Colonic mucosa (tissue), 4 donors: ENCODE results near the gene GLIPR2. TPM values are rescaled to one million over a fixed set of nuclear protein-coding genes. Genes with fewer than 3 reads are reported as not detected.
"Not testable (repeated sequence)": the region's sequence is repeated elsewhere in the genome, so short reads cannot be mapped to it uniquely, and the experiment has no call there.

ENCODE experiments used
- DNase-seq: peaks from one replicate; pipeline ENCODE4 v3.0.0-alpha.2; 2020
- H3K27ac ChIP-seq: fragments of 200-600 bp; one replicate; pipeline ENCODE4 v1.8.0; 2021
- H3K27me3 ChIP-seq: fragments of 200-600 bp; one replicate; pipeline ENCODE4 v1.8.0; 2021
- H3K36me3 ChIP-seq: fragments of 200-600 bp; one replicate; pipeline ENCODE4 v1.8.0; 2021
- H3K4me1 ChIP-seq: fragments of 200-600 bp; one replicate; pipeline ENCODE4 v1.8.0; 2021; ENCODE audit warnings: mild to moderate bottlenecking
- H3K4me3 ChIP-seq: fragments of 200-600 bp; one replicate; pipeline ENCODE4 v1.8.0; 2021
- H3K9ac ChIP-seq, 2 donors: one replicate each; pipeline ENCODE4 v1.7.0; 2013; ENCODE audit warnings: control low read depth in 2 of 2, low read depth in 2 of 2, low read length in 2 of 2
- H3K9me3 ChIP-seq: fragments of 200-600 bp; one replicate; pipeline ENCODE4 v1.8.0; 2021
- CTCF ChIP-seq: fragments of 200-600 bp; IDR thresholded peaks from one replicate; pipeline ENCODE4 v1.8.0; 2022; ENCODE audit warnings: antibody characterized with exemption, mild to moderate bottlenecking
- intact Hi-C: fragments of 100-400 bp; cut with DNase I; formaldehyde crosslinking; loops from one replicate; pipeline ENCODE4 v1.14.1; 2022
- total RNA-seq, 2 donors: library from RNA; stranded (reverse); fragmentation: NEBNext Ultra II Directional in 1 of 2; extraction: Animal tissue kit (Norgen Biotek cat#: 25700) in 1 of 2; gene quantifications; one replicate each; pipeline ENCODE4 v1.2.1, GENCODE V29; 2021
- donor health status: healthy.
- donor health status: DM: no; HTN: no; CAD: no.
- donor health status: DM: no; HTN: no; CAD: no.

Gene GLIPR2
- total RNA-seq, 2 donors from 2014 or later, result 33.1 to 44.9 TPM

GRCh38 chr9:36174271-36174670 lies 37.7 kb downstream of the GLIPR2 start:
- H3K4me1 ChIP-seq, result no peaks in the 10 kb centered on the region
- no peak overlapping the region for H3K27ac ChIP-seq
- DNase-seq, result no peak
- H3K4me3 ChIP-seq, result no peak overlapping the region
- no peaks in the 10 kb centered on the region for H3K27me3 ChIP-seq
- H3K9me3 ChIP-seq, result no peaks in the 10 kb centered on the region
- no peak for TF ChIP-seq CTCF
- intact Hi-C loops, result no loop called here
- no peak overlapping the region for H3K9ac ChIP-seq
- H3K36me3 ChIP-seq, result no peaks in the 10 kb centered on the region

- intact Hi-C loops, result no loop called here
- no peak overlapping the region for H3K27ac ChIP-seq
- H3K4me3 ChIP-seq, result no peak overlapping the region
- H3K9ac ChIP-seq, result no peak overlapping the region
- no peaks in the 10 kb centered on the region for H3K27me3 ChIP-seq
- H3K4me1 ChIP-seq, result no peaks in the 10 kb centered on the region
- no peak for DNase-seq
- H3K36me3 ChIP-seq, result no peaks in the 10 kb centered on the region
- TF ChIP-seq CTCF, result no peak
- H3K9me3 ChIP-seq, result no peaks in the 10 kb centered on the region
Observed at GRCh38 chr9:36174731-36175130, 38.2 kb downstream of the GLIPR2 start.

- H3K9ac ChIP-seq, H3K4me1 ChIP-seq, intact Hi-C loops, DNase-seq, H3K27ac ChIP-seq, H3K9me3 ChIP-seq, H3K36me3 ChIP-seq, H3K4me3 ChIP-seq, H3K27me3 ChIP-seq: not testable (repeated sequence)
Observed at GRCh38 chr9:36175209-36175608, 38.7 kb downstream of the GLIPR2 start.

GRCh38 chr9:36176496-36176895 lies 40.0 kb downstream of the GLIPR2 start:
- intact Hi-C loops, H3K9me3 ChIP-seq, H3K27ac ChIP-seq: not testable (repeated sequence)

GRCh38 chr9:36177571-36177970 lies 41.0 kb downstream of the GLIPR2 start:
- intact Hi-C loops, result no loop called here
- Histone ChIP-seq H3K27me3 (no peaks in the 10 kb centered on the region), H3K27ac (no peak overlapping the region), H3K4me3 (no peak overlapping the region), H3K4me1 (no peaks in the 10 kb centered on the region), H3K9ac (no peak overlapping the region), H3K9me3 (no peaks in the 10 kb centered on the region), H3K36me3 (no peaks in the 10 kb centered on the region)
- no peak for DNase-seq
- no peak for TF ChIP-seq CTCF

More at GRCh38 chr9:36176496-36176895, 40.0 kb downstream of the GLIPR2 start:
- H3K36me3 ChIP-seq, H3K27me3 ChIP-seq, DNase-seq, H3K4me3 ChIP-seq, H3K9ac ChIP-seq, H3K4me1 ChIP-seq: not testable (repeated sequence)

- intact Hi-C loops, H3K4me1 ChIP-seq, H3K4me3 ChIP-seq, H3K27ac ChIP-seq, H3K27me3 ChIP-seq, H3K36me3 ChIP-seq, H3K9me3 ChIP-seq, H3K9ac ChIP-seq, DNase-seq: not testable (repeated sequence)
Observed at GRCh38 chr9:36180243-36180642, 43.7 kb downstream of the GLIPR2 start.

DNA sequence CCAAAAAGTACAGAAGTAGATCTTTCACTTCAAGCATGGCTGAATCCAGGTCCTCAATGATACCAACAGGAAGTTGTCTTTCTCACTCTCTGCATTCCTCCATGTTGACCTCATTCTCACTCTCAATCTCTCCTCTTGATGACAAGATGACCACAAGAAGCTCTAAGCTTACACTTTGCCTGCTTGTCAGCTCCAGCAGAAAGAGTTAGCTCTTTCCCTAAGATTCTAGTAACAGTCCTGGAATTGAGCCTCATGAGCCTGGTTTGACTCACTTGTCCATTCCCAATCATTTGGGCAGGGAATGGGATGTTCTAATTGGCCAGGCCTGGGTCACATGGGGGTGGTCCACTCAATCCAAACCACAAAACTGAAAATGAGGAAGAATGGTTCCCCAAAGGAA lies 50.9 kb downstream of the GLIPR2 start:
- Histone ChIP-seq H3K9ac (no peak overlapping the region), H3K4me3 (no peak overlapping the region), H3K36me3 (no peaks in the 10 kb centered on the region), H3K27ac (no peak overlapping the region), H3K9me3 (no peaks in the 10 kb centered on the region), H3K4me1 (peaks cover 7% of the 10 kb centered on the region), H3K27me3 (no peaks in the 10 kb centered on the region)
- TF ChIP-seq CTCF, result no peak
- intact Hi-C loops, result no loop called here
- DNase-seq, result no peak
